ENCODE results near the gene MED28. TPM values are rescaled to one million over a fixed set of nuclear protein-coding genes. Genes with fewer than 3 reads are reported as not detected.

The MED28 gene
- total and polyA plus RNA-seq, 12 donors = 4.9 to 49.4 (median 12.1) TPM

- Histone ChIP-seq H3K36me3 (replicated peaks in 1 of 2) (peaks cover 0 to 26% of the 10 kb centered on the region in 2 donors), H3K27ac (no peak overlapping the region), H3K9me3 (replicated peaks in 1 of 3) (no peaks in the 10 kb centered on the region), H3K4me3 (peak overlapping the region in 1 of 4 donors; percentile 78), H3K4me1 (replicated peaks in 1 of 2) (peaks cover 14 to 40% of the 10 kb centered on the region in 2 donors), H3K27me3 (no peaks in the 10 kb centered on the region)
- intact Hi-C loops (cut with DNase I) = no loop called here
- WGBS, 4 donors = 54 to 67% (median 59%) methylated on average over 5 of the region's 5 CpGs
- TF ChIP-seq POLR2A (IDR thresholded peaks at IDR 0.05) = no peak
- TF ChIP-seq CTCF (IDR thresholded peaks at IDR 0.05) = no peak
- no peak for DNase-seq
Measured at GRCh38 chr4:17616283-17616682, 1.8 kb downstream of the MED28 start.

- no peak for TF ChIP-seq POLR2A (IDR thresholded peaks at IDR 0.05)
- TF ChIP-seq CTCF (IDR thresholded peaks at IDR 0.05) = no peak
- 0 to 63% (median 38%) methylated on average over 1 of the region's 1 CpG for WGBS, 4 donors
- Histone ChIP-seq H3K9me3 (replicated peaks in 1 of 3) (no peaks in the 10 kb centered on the region), H3K36me3 (replicated peaks in 1 of 2) (peaks cover 0 to 52% of the 10 kb centered on the region in 2 donors), H3K4me3 (no peak overlapping the region), H3K27me3 (no peaks in the 10 kb centered on the region), H3K27ac (no peak overlapping the region), H3K4me1 (replicated peaks in 1 of 2) (peaks cover 14 to 33% of the 10 kb centered on the region in 2 donors)
- intact Hi-C loops (cut with DNase I) = no loop called here
- DNase-seq = no peak
Measured at GRCh38 chr4:17618926-17619325, 4.5 kb downstream of the MED28 start.

GRCh38 chr4:17619416-17620105 lies 5.1 kb downstream of the MED28 start:
- no peaks in the 10 kb centered on the region for H3K27me3 ChIP-seq
- H3K4me1 ChIP-seq (replicated peaks in 1 of 2) = peaks cover 14 to 33% of the 10 kb centered on the region in 2 donors
- no peaks in the 10 kb centered on the region for H3K9me3 ChIP-seq (replicated peaks in 1 of 3)
- TF ChIP-seq POLR2A (IDR thresholded peaks at IDR 0.05) (no peak), CTCF (IDR thresholded peaks at IDR 0.05) (no peak)
- 51 to 74% (median 65%) methylated on average over 7 of the region's 7 CpGs for WGBS, 4 donors
- DNase-seq = peak in 1 of 7 donors; percentile 39
- no peak overlapping the region for H3K27ac ChIP-seq
- intact Hi-C loops (cut with DNase I) = no loop called here
- no peak overlapping the region for H3K4me3 ChIP-seq
- H3K36me3 ChIP-seq (replicated peaks in 1 of 2) = peaks cover 0 to 58% of the 10 kb centered on the region in 2 donors

GRCh38 chr4:17623451-17624001 lies 9.1 kb downstream of the MED28 start:
- WGBS, 4 donors = 78 to 86% (median 86%) methylated on average over 7 of the region's 7 CpGs

More at GRCh38 chr4:17623451-17624001, 9.1 kb downstream of the MED28 start:
- DNase-seq = peak in 1 of 7 donors; percentile 47
- no peak overlapping the region for H3K4me3 ChIP-seq
- no peak for TF ChIP-seq CTCF (IDR thresholded peaks at IDR 0.05)
- TF ChIP-seq POLR2A (IDR thresholded peaks at IDR 0.05) = no peak
- H3K4me1 ChIP-seq (replicated peaks in 1 of 2) = peaks cover 0 to 11% of the 10 kb centered on the region in 2 donors
- H3K9me3 ChIP-seq (replicated peaks in 1 of 3) = no peaks in the 10 kb centered on the region
- no peaks in the 10 kb centered on the region for H3K27me3 ChIP-seq
- intact Hi-C loops (cut with DNase I) = no loop called here
- no peak overlapping the region for H3K27ac ChIP-seq
- H3K36me3 ChIP-seq (replicated peaks in 1 of 2) = peaks cover 0 to 92% of the 10 kb centered on the region in 2 donors
